Stomach (tissue), 9 donors: ENCODE measurements around the gene LRIT2. TPM values are rescaled to one million over a fixed set of nuclear protein-coding genes. Genes with fewer than 3 reads are reported as not detected.

ENCODE experiments used
- DNase-seq, 2 donors: peaks; one replicate each; pipeline versions ENCODE4 v3.0.0 to v3.0.0-alpha.2; 2013 to 2019
- H3K27ac ChIP-seq, 5 donors: fragments of 200-600 bp in 4 of 5; sonication (generic) in 4 of 5; one replicate each; pipeline ENCODE4 v1.5.1; 2013 to 2019; ENCODE audit warnings: mild to moderate bottlenecking in 1 of 5, moderate library complexity in 1 of 5
- H3K27me3 ChIP-seq, 3 donors: fragments of 200-600 bp; sonication (generic); one replicate each; pipeline ENCODE4 v1.5.1; 2017 to 2019; ENCODE audit warnings: mixed run types in 1 of 3
- H3K36me3 ChIP-seq, 4 donors: fragments of 200-600 bp; sonication (generic); 1 replicate in 3 of 4; 2 replicates in 1 of 4; pipeline ENCODE4 v1.5.1; 2016 to 2019
- H3K4me1 ChIP-seq, 4 donors: fragments of 200-600 bp; sonication (generic); one replicate each; pipeline ENCODE4 v1.5.1; 2016 to 2019
- H3K4me3 ChIP-seq, 4 donors: fragments of 200-600 bp; sonication (generic) in 3 of 4; one replicate each; pipeline ENCODE4 v1.5.1; 2016 to 2019; ENCODE audit warnings: mild to moderate bottlenecking in 1 of 4
- H3K9me3 ChIP-seq, 4 donors: fragments of 200-600 bp; sonication (generic); one replicate each; pipeline ENCODE4 v1.5.1; 2016 to 2019
- EP300 ChIP-seq: sonication (generic); formaldehyde crosslinking; IDR thresholded peaks from one replicate; pipeline ENCODE4 v1.6.1; 2017; ENCODE audit warnings: antibody characterized with exemption
- POLR2A ChIP-seq, 4 donors: fragments of 450-650 bp; IDR thresholded peaks; one replicate each; pipeline ENCODE4 v1.6.1; 2016; ENCODE audit warnings: antibody characterized with exemption in 4 of 4, control low read depth in 2 of 4, mild to moderate bottlenecking in 1 of 4, moderate library complexity in 1 of 4
- POLR2AphosphoS5 ChIP-seq, 3 donors: sonication (generic); formaldehyde crosslinking; IDR thresholded peaks; one replicate each; pipeline ENCODE4 v1.6.1; 2016; ENCODE audit warnings: antibody characterized with exemption in 3 of 3
- WGBS, 5 donors: extraction: QIAGEN DNeasy Blood & Tissue Kit in 3 of 5; methylation state at CpG; one replicate each; pipeline versions ENCODE4 v1.1.5 to v1.1.7; 2013 to 2018; 5-methylcytosine and 5-hydroxymethylcytosine counted together
- intact Hi-C: fragments of 100-400 bp; cut with DNase I; formaldehyde crosslinking; loops from one replicate; pipeline ENCODE4 v1.15.1; 2023; ENCODE audit warnings: low total_unique reads
- polyA plus RNA-seq, 3 donors: library from polyadenylated mRNA; stranded (reverse); fragments of 200-250 nt; gene quantifications; one replicate each; pipeline ENCODE4 v1.2.3, GENCODE V29; 2013
- total RNA-seq, 5 donors: library from RNA; depleted of rRNA; stranded (reverse); fragments of >200 nt; gene quantifications; one replicate each; pipeline versions ENCODE4 v1.1.0 to v1.2.3, GENCODE V29; 2014 to 2016
- TF ChIP-seq, protein P1 (sequence below), 7 experiments: fragments of 450-650 bp in 4 of 7; fragments of 200-600 bp in 3 of 7; sonication (generic) in 3 of 7; IDR thresholded peaks; one replicate each; pipeline ENCODE4 v1.5.1; 2016 to 2019; ENCODE audit warnings: antibody characterized with exemption in 7 of 7, control low read depth in 2 of 7, mild to moderate bottlenecking in 1 of 7
- donor health status: healthy with polysubstance abuse.
- donor health status: Bipolar disorder and iron deficiency.
- donor health status: healthy.

The LRIT2 gene
- total and polyA plus RNA-seq, 8 donors: not detected

DNA sequence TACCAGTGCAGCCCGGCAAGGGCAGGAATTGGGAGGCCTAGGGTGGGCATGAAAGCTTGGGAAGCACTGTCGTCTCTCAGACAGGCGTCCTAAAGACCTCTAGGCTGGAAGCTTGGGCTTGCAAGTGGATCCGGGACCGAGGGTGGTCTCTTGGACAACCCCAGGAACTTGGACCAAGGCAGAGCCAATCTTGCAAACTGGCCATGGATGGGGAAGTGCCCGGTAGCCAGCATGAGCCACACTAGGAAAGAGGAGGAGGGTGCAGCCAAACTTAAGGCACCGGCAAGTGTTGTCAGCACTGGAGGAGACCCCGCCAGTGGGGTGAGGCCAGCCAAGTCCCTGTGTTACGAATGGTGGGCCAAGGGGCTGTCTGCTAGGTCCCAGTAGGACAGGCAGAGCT lies 8.5 kb downstream of the LRIT2 start:
- peaks cover 0 to 2% (median 0%) of the 10 kb centered on the region in 3 donors for H3K27me3 ChIP-seq
- H3K36me3 ChIP-seq: no peaks in the 10 kb centered on the region
- H3K4me1 ChIP-seq: no peaks in the 10 kb centered on the region
- intact Hi-C loops: no loop called here
- no peak for DNase-seq
- TF ChIP-seq POLR2AphosphoS5 (IDR thresholded peaks at IDR 0.05) (no peak), POLR2A (IDR thresholded peaks at IDR 0.05) (no peak), EP300 (no peak)
- TF ChIP-seq, protein P1, sequence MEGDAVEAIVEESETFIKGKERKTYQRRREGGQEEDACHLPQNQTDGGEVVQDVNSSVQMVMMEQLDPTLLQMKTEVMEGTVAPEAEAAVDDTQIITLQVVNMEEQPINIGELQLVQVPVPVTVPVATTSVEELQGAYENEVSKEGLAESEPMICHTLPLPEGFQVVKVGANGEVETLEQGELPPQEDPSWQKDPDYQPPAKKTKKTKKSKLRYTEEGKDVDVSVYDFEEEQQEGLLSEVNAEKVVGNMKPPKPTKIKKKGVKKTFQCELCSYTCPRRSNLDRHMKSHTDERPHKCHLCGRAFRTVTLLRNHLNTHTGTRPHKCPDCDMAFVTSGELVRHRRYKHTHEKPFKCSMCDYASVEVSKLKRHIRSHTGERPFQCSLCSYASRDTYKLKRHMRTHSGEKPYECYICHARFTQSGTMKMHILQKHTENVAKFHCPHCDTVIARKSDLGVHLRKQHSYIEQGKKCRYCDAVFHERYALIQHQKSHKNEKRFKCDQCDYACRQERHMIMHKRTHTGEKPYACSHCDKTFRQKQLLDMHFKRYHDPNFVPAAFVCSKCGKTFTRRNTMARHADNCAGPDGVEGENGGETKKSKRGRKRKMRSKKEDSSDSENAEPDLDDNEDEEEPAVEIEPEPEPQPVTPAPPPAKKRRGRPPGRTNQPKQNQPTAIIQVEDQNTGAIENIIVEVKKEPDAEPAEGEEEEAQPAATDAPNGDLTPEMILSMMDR (IDR thresholded peaks at IDR 0.05): no peak
- no peaks in the 10 kb centered on the region for H3K9me3 ChIP-seq
- 81 to 88% (median 84%) methylated on average over 7 to 9 of the region's 9 CpGs for WGBS, 5 donors
- no peak overlapping the region for H3K4me3 ChIP-seq
- H3K27ac ChIP-seq: no peak overlapping the region

- intact Hi-C loops: no loop called here
- WGBS, 5 donors: 42 to 55% (median 51%) methylated on average over 12 of the region's 12 CpGs
- no peak for DNase-seq
- Histone ChIP-seq H3K9me3 (no peaks in the 10 kb centered on the region), H3K27ac (no peak overlapping the region), H3K27me3 (no peaks in the 10 kb centered on the region), H3K36me3 (no peaks in the 10 kb centered on the region), H3K4me1 (no peaks in the 10 kb centered on the region), H3K4me3 (no peak overlapping the region)
- TF ChIP-seq EP300 (no peak), POLR2AphosphoS5 (IDR thresholded peaks at IDR 0.05) (no peak), POLR2A (IDR thresholded peaks at IDR 0.05) (no peak)
- TF ChIP-seq, protein P1 (IDR thresholded peaks at IDR 0.05): no peak
Observed at GRCh38 chr10:84214612-84215235, 10.6 kb downstream of the LRIT2 start.

GRCh38 chr10:84214046-84214572 lies 11.2 kb downstream of the LRIT2 start:
- Histone ChIP-seq H3K27ac (no peak overlapping the region), H3K4me1 (no peaks in the 10 kb centered on the region), H3K4me3 (no peak overlapping the region), H3K9me3 (no peaks in the 10 kb centered on the region), H3K36me3 (no peaks in the 10 kb centered on the region), H3K27me3 (no peaks in the 10 kb centered on the region)
- intact Hi-C loops: no loop called here
- TF ChIP-seq, protein P1 (IDR thresholded peaks at IDR 0.05): no peak
- TF ChIP-seq POLR2A (IDR thresholded peaks at IDR 0.05) (no peak), POLR2AphosphoS5 (IDR thresholded peaks at IDR 0.05) (no peak), EP300 (no peak)
- 61 to 86% (median 67%) methylated on average over 25 of the region's 25 CpGs for WGBS, 5 donors
- DNase-seq: no peak

- peaks cover 0 to 8% (median 0%) of the 10 kb centered on the region in 3 donors for H3K27me3 ChIP-seq
- no peaks in the 10 kb centered on the region for H3K9me3 ChIP-seq
- H3K36me3 ChIP-seq: no peaks in the 10 kb centered on the region
- 83 to 91% (median 85%) methylated on average over 9 to 11 of the region's 11 CpGs for WGBS, 5 donors
- H3K4me1 ChIP-seq: no peaks in the 10 kb centered on the region
- DNase-seq: no peak
- TF ChIP-seq, protein P1 (IDR thresholded peaks at IDR 0.05): no peak
- TF ChIP-seq EP300: no peak
- no peak for TF ChIP-seq POLR2AphosphoS5 (IDR thresholded peaks at IDR 0.05)
- TF ChIP-seq POLR2A (IDR thresholded peaks at IDR 0.05): no peak
- no peak overlapping the region for H3K4me3 ChIP-seq
- intact Hi-C loops: no loop called here
- no peak overlapping the region for H3K27ac ChIP-seq
Observed at GRCh38 chr10:84213076-84213475, 12.3 kb downstream of the LRIT2 start.
